Measurements from ENCODE around the gene ANO6. TPM values are rescaled to one million over a fixed set of nuclear protein-coding genes. Genes with fewer than 3 reads are reported as not detected.

ANO6 gene
- total RNA-seq, 4 donors from 2014 or later: 139 to 167 (median 155) TPM

DNA sequence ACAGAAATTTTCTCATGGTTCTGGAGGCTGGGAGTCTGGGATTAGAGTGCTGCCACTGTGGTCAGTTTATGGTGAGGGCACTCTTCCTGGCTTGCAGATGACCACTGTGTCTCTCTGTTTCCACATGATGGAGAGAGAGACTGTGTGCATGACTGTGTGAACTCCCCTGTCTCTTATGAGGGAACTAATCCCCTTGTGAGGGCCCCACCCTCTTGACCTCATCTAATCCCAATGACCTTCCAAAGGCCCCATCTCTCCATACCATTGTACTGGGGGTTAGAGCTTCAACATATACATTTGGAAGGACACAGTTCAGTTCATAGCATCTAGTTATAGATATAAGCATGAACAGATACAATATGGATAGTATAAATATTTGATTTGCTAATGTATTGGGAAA lies 31.7 kb downstream of the ANO6 start:
- TF ChIP-seq, protein P1, sequence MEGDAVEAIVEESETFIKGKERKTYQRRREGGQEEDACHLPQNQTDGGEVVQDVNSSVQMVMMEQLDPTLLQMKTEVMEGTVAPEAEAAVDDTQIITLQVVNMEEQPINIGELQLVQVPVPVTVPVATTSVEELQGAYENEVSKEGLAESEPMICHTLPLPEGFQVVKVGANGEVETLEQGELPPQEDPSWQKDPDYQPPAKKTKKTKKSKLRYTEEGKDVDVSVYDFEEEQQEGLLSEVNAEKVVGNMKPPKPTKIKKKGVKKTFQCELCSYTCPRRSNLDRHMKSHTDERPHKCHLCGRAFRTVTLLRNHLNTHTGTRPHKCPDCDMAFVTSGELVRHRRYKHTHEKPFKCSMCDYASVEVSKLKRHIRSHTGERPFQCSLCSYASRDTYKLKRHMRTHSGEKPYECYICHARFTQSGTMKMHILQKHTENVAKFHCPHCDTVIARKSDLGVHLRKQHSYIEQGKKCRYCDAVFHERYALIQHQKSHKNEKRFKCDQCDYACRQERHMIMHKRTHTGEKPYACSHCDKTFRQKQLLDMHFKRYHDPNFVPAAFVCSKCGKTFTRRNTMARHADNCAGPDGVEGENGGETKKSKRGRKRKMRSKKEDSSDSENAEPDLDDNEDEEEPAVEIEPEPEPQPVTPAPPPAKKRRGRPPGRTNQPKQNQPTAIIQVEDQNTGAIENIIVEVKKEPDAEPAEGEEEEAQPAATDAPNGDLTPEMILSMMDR (IDR thresholded peaks at IDR 0.05; ENCODE audit: low read depth): no peak

DNA sequence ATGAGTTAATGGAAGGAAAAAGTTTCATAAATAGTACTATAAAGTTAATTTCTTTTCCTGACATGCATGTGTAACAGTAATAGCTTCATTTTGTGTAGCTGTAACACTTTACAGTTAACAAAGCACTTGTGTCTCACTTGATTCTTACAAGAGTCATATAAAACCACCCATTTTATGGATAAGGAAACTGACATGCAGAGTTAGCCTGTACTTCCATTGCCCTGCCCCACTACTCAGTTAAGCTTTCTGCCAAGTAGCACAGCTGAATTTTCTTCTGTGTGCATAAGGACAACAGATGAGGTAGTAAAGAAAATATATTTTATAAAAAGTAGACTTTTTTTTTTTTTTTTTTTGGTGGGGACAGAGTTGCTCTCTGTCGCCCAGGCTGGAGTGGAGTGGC lies 32.2 kb downstream of the ANO6 start:
- TF ChIP-seq, protein P1 (IDR thresholded peaks at IDR 0.05; ENCODE audit: low read depth): no peak

DNA sequence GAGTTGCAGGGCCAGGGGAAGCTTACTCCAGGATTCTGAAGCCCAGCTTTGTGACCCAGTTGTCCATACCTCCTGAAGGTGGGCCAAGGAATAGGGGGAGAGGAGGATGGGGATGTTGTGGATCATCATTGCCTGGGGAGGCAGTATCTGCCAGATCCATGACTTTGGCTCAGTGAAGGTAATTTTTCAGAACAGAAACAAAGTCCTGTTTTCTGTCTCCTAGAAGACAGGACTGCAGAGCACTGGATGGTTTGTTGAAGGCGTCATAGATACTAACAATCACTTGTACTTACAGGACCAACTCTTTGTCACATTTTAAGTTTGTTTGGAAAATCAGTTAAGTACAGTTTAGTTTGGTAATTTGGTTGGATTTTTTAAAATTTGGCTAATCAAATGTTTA lies 38.4 kb downstream of the ANO6 start:
- TF ChIP-seq, protein P1 (IDR thresholded peaks at IDR 0.05; ENCODE audit: low read depth): no peak

DNA sequence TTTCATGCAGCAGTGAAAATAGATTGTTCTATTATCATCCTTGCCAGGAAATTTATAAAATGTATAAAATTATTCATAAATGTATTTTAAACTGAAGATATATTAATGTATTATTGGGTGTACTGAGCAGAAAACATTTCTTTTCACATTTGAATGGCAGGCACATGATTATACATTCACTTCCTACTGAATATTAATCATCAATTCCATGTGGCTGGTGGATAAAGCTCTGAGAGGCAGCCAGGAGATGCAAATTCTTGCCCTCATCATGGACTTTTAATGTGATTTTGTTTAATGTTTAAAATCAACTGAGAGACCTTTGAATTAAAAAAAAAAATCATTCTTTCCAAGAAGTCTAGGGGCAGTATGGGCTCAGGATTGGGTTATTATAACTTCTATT lies 40.8 kb downstream of the ANO6 start:
- TF ChIP-seq, protein P1 (IDR thresholded peaks at IDR 0.05; ENCODE audit: low read depth): no peak

DNA sequence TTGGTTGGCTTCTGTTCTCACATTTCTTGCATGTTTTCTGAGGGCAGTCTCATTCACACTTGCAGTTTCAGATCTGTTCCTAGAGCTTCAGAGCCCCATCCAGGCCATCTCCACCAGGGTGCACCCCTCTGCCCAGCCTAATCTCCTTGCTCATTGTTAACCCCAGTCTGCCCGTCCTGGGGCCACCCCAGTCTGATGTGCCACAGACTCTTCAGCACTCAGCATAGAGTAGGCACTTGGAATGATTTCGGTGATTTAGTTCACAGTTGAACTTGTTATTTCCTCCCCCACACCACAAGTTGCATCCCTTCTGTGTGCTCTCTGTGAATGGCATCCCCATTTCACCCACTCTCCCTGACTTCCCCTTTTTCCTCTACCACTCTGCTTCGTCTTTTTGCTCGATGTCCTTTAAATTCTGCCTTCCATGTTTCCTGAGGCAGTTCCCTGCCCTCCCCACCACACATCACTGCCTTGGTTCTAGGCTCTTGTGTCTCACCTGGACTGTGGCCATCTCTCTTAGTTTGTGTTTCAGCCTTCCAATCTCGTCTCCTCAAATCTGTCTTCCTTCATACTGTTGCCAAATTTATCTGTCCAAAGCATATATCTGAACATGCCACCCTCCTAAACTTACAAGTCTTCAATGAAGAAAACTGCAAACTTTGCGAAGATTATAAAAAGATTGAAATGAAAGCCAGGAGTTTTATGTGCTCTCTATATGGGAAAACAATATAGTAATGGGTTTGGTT lies 41.5 kb downstream of the ANO6 start:
- TF ChIP-seq, protein P1 (IDR thresholded peaks at IDR 0.05; ENCODE audit: low read depth): no peak

DNA sequence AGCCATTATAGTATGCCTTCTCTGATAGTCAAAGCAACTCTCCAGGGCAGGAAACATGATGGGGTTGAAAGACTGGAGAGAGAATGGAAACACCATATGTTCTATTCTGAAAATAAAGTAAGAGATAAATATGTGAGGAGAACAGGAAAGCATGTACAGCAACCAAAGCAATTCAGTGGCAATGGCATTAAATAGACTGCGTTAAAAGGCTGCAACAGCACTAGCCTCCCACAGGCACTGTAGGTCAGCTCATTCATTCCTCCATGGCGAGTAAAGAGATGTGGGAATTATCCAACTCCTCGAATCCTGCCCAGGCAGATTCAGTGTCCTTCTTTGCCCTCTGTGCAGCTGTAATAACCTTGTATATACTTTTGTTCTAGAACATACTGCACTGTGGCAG lies 43.8 kb downstream of the ANO6 start:
- TF ChIP-seq, protein P1 (IDR thresholded peaks at IDR 0.05; ENCODE audit: low read depth): no peak

DNA sequence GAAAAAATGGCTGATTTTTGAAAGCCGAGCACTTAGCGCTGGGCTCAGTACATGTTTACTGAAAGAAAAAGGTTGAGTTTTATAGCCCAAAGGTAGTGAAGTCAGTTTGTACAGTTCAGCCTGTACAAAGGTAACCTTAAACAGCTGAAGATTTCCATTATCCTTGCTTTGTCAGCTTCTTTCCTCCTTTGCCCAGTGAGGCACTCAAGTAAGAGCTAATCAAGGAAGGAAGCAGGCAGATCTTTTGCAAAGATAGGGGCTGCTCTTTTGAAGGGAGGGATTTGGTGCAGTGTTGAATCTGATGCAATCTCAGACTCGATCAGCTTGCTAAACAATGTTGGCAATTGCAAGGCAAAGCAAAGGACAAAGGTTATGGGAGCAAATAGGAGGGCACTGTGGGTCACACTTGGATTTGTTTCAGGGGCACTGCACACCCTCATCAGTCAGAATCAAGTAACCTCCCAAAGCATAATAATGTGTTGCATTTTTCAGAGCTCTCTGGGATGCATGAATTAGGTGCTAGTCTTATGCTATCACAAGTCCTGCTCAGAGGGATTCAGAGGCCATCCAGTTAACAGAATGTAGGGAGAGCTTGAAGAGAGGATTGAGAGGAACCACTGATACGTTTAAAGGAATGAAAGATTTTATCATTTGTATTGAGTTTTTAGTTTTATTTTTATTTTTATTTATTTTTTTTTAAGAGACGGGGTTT lies 44.4 kb downstream of the ANO6 start:
- TF ChIP-seq, protein P1 (IDR thresholded peaks at IDR 0.05; ENCODE audit: low read depth): no peak

Data from subcutaneous adipose tissue (tissue), 4 donors.